Measurements from ENCODE around the gene GRID2IP.

Gene GRID2IP

GRCh38 chr7:6520163-6520981 lies 30.9 kb downstream of the GRID2IP start:
- no peak for DNase-seq (ENCODE audit: low read depth)

DNA sequence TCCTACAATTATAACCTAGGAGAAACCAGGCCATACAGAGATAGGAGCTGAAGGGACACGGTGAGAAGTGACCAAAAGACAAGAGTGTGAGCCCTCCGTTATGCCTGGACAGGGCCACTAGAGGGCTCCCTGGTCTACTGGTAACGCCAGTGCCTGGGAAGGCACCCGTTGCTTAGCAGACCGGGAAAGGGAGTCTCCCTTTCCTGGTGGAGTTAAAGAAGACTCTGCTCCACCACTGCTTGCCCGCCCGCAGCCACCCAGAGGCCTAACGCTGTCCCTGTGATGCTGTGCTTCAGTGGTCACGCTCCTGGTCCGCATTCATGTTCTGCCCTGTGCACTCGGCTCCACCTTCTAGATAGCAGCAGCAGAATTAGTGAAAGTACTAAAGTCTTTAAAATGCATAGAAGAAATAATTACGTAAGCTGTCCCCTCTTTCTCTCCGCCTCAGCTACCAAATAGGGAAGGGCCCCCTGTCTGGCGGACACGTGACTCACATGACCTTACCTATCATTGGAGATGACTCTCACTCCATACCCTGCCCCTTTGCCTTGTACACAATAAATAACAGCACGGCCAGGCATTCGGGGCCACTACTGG lies 34.8 kb downstream of the GRID2IP start:
- peak; percentile 91 for DNase-seq (ENCODE audit: low read depth)

DNA sequence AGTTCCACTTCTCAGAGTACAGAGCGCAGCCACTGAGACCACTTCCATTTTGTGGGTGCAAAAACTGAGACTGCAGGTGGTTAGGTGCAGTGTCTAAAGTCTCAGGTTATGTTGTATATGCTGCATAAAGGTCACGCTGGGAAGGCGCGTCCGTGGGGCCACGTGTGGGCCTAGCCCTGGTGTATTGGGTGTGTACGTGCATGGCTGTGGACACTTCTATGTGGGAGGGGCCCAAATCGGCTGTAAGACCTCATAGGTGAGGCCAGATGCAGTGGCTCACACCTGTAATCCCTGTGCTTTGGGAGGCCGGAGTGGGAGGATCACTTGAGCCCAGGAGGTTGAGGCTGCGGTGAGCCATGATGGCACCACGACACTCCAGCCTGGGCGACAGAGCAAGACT lies 37.7 kb downstream of the GRID2IP start:
- DNase-seq (ENCODE audit: low read depth) = no peak

DNA sequence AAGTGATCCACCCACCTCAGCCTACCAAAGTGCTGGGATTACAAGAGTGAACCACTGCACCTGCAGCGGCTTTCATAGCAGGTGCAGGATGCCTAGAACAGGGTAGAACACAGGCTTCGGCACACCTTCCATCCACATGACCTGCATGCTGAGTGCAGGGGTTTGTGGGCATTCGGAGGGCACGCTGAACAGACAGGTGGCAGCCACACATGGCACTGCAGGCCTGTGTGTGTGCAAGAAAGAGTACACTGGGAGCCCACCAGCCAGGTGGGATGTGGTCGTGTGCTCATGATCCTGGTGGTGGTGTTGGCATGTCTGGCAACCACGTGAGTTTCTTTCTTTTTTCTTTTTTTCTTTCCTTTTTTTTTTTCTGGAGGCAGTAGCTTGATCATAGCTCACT lies 38.4 kb downstream of the GRID2IP start:
- no peak for DNase-seq (ENCODE audit: low read depth)

DNA sequence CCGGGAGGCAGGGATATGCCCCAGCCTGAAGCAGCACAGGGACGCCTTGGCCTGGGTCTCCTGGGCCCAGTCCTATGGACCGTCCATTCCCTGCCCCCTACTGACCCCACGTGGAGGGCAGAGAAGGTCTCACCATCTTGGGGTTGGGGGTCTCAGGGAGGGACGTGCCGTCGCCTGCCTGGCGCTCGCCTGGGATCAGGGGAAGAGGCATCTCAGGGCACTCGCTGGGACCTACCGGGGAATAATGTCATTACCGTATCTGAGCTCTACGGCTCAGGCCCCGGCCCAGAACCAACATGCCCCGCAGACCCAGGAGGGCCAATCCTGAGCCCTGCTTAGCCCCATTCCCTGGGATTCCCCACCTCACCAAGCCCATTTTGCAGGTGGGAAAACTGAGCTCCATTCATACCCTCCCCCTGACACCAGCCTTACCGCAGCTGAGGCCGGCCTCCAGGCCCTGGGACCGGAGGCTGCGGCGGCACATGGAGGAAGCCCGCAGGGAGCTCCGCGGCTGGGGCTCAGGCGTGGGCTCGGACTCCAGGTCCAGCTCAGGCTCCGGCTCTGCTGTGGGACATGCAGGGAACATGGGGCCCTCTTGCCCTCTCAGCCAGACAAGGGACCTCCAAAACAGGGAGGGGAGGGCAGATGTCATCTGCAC lies 40.7 kb downstream of the GRID2IP start:
- no peak for DNase-seq (ENCODE audit: low read depth)

- no peak for DNase-seq (ENCODE audit: low read depth)
These were observed 42.3 kb downstream of the GRID2IP start for GRCh38 chr7:6508950-6509349.

- DNase-seq (ENCODE audit: low read depth) = no peak
These were observed 42.7 kb downstream of the GRID2IP start for GRCh38 chr7:6508539-6508938.

DNA sequence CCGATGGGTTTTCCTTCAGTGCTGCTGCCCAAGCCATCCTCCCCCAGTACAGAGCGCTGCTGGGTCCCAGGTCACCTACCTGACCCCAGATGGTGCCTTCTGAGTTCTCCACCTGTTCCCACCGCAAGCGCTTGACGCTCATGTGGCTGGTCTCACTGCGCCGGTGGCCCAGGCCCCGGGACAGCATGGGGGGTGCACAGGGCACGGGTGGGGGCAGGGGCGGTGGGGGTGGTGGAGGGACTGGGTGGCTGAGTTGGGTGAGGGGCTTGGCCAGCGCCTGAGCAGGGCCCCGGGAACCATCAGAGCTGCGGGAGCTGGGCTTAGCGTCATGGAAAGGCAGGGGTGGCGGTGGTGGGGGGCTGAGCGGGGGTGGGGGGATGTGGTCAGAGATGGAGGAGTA lies 43.4 kb downstream of the GRID2IP start:
- DNase-seq (ENCODE audit: low read depth) = no peak

DNA sequence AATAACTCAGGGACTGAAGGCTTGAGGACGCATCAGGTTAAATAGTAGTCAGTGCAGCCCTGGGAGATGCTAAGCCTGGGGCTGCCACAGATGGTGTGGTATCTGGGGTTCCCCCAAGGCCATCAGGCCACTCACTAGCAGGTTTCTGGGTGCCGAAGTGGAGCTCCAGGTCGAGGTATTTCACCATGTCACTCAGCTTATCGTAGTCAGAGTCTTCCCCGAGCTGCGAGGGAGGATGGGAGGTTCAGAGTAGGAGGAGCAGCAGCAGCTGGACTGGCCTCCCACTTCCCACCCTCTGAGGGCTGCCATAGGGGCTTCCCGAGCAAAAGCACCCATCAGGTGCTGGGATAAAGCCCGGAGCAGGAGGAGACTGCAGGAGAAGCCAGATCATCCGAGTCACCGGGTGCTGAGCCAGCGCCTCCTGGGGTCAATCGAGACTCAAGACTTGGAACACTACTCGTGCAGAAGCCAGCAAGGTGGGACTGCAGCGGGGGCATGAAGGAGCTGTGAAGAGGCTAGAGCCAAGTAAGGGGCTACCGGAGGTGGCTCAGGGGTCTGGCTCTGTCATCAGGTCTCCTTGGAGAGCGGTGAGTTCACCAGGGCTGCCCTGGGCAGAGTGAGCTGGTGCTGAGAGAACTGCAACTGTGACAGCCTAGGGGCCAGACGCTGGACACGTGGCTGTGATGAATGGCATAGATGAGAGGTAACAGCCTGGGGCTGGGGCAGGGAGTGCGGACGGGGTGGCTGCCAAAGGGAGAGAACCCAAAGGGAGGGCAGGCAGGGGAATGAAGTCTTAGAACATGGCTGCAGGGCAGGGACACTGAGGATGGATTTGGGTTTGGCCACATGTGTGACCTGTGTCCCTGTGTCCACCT lies 45.3 kb downstream of the GRID2IP start:
- DNase-seq (ENCODE audit: low read depth) = peak; percentile 15

DNA sequence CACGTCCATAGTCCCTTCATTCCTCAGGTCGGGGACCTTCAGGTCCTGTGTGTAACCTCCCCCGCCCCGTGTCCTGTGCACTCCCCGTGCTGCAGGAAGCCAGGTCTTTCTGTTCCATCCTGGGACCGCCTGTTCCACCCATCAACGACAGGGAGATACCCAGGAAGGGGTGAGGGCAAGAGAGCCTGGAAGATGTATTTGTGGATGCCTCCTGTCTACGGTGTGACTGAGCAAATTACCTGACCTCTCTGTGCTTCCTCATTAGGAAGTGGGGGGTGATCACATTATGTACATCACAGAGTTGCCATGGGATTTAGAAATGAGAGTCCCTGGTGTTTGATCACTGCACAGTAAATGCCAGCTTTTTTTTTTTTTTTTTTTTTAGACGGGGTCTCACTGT lies 46.3 kb downstream of the GRID2IP start:
- DNase-seq (ENCODE audit: low read depth) = no peak

DNA sequence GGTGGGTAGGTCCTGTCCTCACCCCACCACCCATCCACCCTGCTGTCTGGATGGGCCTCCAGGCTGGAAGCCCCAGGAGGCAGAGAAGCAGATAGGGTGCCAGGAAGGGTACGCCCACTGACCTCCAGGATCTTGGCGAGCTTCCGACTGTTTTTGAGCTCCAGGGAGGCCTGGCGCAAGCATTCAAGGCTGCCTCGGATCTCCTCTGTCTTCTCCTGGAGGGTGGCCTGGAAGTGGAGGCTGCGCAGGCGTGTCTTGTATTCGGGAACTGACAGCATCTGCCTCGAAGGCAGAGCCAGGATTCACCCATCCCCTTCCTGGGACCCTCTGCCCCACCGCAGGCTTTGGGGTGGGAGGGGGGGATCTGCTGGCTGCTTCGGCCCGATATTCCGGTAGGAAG lies 48.4 kb downstream of the GRID2IP start:
- DNase-seq (ENCODE audit: low read depth) = no peak

DNA sequence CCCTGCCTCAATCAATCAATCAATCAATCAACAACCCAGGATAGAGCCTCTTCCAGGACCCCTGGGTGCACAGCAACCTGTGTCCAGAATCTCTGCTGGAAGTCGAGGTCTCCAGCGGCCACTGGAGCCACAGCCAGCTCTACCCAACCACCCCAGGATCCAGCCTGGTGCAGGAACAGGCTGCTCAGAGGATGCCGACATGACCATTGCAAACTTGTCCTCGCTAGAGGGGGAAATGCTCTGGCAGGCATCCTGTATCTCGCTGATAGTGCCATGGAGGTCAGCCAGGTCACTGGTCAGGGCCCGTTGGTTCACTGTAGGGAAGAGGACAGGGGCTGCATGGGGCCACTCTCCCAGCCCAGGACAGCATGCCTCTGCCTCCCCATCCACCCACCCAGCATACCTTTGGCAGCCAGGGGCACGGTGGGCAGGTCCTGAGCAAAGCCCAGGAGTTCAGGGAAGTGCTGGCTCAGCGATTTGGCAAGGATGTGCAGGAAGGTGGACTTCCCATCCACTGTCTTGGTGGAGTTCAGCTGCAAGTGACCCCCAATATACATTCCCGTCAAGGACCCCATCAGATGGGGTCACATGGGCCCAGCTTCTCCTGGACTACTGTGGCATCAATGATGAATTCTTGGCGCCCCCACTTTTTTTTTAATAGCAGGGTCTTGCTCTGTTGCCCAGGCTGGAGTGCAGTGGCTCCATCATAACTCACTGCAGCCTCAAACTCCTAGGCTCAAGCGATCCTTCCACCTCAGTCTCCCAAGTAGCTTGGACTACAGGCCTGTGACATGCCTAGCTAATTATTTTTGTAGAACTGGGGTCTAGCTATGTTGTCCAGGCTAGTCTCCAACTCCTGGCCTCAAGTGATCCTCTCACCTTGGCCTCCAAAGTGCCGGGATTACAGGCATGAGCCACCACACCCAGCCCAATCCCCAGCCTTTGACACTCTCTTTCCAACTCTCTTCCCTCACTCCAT lies 49.4 kb downstream of the GRID2IP start:
- no peak for DNase-seq (ENCODE audit: low read depth)

DNA sequence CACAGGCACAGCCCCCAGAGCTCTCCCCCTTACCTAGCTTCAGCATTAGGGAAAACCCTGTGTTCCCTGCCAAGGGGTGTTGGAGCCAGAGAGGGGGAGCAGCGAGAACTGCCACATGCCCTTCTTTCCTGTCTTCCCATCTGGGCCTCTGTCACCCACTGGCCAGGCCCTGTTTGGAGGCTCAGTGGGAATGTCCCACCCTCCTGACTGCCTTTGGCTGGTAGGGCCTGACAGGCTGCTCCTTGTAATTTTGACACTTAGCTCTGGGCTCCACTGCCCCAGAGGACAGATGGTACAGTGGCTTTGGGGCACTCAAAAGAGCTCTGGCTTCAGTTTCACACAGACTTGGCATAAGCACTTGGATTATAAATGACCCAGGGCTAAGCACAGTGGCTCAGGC lies 50.6 kb downstream of the GRID2IP start:
- DNase-seq (ENCODE audit: low read depth) = no peak

DNA sequence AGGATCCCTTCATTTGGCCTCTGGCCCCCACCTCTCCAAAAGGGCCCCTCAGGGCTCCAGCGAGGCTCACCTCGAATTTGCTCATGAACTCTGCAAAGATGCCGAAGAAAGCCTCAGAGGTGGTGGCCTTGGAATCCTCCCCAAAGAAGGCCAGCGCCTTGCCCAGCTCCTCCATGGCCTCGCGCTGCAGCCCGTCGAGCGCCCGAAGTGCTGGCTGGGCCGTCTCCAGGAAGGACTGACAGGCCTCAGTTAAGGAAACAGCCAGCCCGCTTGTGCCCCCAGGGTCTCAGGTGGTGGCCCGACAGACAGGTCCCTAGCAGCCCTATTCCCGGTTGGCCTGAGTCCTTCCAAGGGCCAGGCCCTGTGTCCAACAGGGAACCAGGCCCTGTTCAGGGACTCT lies 53.3 kb downstream of the GRID2IP start:
- no peak for DNase-seq (ENCODE audit: low read depth)

GRCh38 chr7:6497637-6497905 lies 53.7 kb downstream of the GRID2IP start:
- DNase-seq (ENCODE audit: low read depth) = no peak

DNA sequence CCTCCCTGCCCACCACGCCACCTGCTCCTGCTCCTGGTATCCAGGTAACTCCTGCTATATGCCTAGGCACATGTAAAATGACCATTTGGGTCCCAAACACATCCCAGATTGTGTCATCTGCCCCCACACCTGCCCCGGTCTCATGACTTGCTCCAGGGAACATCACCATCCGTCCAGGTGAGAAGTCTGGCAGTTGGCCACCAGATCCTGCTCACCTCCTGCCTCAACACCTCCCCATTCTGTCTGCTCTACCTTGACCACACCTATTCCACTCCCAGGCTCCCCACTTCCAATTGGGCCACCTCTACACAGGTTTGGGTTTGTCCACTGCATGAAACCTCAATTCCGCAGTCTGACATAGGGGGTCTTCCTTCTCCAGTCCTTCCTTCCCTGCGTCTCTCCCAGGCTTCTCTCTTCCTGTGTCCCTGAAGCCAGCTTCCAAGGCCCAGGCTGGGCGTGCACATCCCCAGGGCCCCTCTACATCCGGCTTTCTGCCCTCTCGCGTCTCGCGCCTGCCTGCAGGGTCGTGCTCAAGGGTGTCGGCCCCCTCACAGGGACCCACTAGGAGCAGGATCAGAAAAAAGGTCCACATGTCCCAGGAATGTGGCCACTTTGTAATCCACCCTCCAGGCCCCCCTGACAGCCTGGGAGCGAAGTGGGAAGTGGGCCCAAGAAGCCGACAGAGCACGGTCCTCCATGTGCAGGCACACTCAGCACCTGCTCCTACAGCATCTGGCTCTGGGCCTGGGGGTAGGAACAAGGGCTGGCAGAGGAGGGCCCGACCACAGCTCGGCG lies 54.2 kb downstream of the GRID2IP start:
- no peak for DNase-seq (ENCODE audit: low read depth)

DNA sequence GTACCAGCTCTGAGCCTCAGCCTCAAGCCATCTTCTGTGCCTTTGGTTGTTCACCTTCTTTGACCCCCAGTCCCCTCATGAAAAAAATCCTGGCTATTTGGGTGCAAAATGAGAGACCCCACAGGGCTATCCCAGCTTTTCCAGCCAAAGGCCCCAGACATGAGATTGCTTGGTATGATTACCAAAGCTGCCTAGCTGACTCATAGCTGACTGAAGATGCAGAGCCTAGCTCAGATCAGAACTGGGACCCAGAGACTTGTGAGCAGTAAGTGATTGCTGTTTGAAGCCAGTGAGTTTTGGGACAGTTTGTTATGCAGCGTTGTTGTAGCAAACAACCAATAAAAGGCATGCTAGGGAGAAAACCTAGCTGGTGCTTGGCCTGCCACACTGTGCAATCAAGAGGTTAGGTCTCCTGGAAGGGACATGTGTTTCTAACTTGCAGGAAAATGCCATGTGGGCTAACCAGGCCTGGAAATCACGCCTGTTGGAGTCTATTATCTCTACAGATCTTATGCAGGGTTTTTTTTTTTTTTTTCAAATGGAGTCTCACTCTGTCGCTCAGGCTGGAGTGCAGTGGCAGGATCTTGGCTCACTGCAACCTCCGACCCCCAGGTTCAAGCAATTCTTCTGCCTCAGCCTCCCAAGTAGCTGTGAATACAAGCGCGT lies 55.5 kb downstream of the GRID2IP start:
- DNase-seq (ENCODE audit: low read depth) = peak; percentile 65

DNA sequence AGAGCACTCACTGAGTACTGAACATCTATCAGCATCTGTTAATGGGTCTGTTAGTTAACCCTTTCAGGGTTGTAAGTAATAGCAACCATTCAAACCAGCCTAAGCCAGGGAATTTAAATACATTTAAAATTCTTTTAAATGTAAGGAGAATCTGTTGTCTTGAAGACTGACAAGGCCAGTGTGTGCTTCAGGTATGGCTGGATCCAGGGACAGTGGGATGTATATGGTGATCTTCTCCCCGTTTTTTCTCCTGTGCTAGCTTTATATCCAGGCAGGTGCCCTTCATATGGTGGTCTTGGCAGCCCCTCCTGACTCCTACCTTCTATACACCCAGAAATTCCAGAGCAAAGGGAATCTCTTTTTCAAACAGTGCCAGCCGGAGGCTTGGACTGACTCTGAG lies 56.9 kb downstream of the GRID2IP start:
- DNase-seq (ENCODE audit: low read depth) = no peak

DNA sequence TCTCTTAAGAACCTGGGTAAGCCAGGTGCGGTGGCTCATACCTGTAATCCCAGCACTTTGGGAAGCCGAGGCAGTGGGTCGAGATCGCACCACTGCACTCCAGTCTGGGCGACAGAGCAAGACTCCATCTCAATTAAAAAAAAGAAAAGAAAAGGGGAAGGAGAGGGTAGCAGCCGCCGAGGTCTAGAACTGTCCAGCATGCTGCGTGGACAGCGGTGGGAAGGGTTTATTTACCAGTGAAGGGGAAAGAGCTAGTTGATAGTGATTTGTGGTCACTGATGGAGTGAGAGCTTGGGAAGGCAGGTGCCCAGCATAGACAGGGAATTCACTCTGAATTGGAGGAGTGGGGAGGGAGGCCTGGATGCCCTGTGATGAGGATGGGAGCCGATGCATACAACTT lies 60.1 kb downstream of the GRID2IP start:
- no peak for DNase-seq (ENCODE audit: low read depth)

- peak; percentile 48 for DNase-seq (ENCODE audit: low read depth)
These were observed 61.6 kb downstream of the GRID2IP start for GRCh38 chr7:6489612-6490011.
